GM12891 (cell line): ENCODE measurements around the gene NTN4.
A peak's percentile ranks its signal among the peaks of the same experiment; 100 is the strongest.

Experiments
- DNase-seq: peaks from one replicate; pipeline ENCODE4 v3.0.0; 2011; ENCODE audit warnings: low spot score; ENCODE audit not compliant: insufficient read length
- FAIRE-seq: peaks from 2 replicates; lab custom pipeline; 2011; peaks lifted over from hg19 to GRCh38; lab: Jason Lieb, UNC
- PAX5 ChIP-seq: IDR thresholded peaks from 2 replicates; pipeline ENCODE4 v1.6.1; 2011; ENCODE audit warnings: low read length, moderate library complexity, mild to moderate bottlenecking; ENCODE audit not compliant: insufficient read depth, severe bottlenecking
- POLR2A ChIP-seq: IDR thresholded peaks from 2 replicates; pipeline ENCODE4 v1.6.1; 2011; ENCODE audit warnings: low read depth, low read length, control low read depth
- POLR2AphosphoS5 ChIP-seq: IDR thresholded peaks from 2 replicates; pipeline ENCODE4 v1.6.1; 2011; ENCODE audit warnings: low read depth, low read length, control low read depth
- POU2F2 ChIP-seq: IDR thresholded peaks from 2 replicates; pipeline ENCODE4 v1.6.1; 2011; ENCODE audit warnings: low read depth, mild to moderate bottlenecking, control low read depth, low read length, moderate library complexity
- SPI1 ChIP-seq: IDR thresholded peaks from 2 replicates; pipeline ENCODE4 v1.6.1; 2011; ENCODE audit warnings: low read depth, low read length, control low read depth
- TAF1 ChIP-seq: IDR thresholded peaks from 2 replicates; pipeline ENCODE4 v1.6.1; 2011; ENCODE audit warnings: low read depth, low read length, control low read depth

NTN4 gene

DNA sequence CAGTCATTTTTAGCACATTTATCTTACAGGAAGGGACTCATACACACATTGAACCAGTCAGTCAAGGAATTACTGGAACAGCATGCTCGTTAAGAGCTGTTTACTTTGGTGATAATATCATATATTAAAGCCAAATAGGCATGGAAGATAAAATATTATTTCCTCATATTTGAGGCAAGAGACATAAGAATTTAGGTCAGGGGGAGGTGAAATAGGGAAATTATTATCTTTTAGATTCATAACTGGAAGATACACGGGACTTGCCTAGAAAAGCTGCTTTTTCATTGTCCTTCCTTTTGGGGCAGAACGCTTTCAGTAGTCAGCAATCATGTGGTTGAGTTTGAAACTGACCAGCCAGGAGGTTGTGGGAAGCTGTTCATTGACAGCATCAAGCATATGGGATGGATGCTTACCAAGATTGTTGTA is 72.5 kb downstream of the NTN4 start:
- no peak for TF ChIP-seq POU2F2
- TF ChIP-seq POLR2AphosphoS5 = no peak
- no peak for TF ChIP-seq TAF1
- no peak for TF ChIP-seq POLR2A
- TF ChIP-seq PAX5 = no peak
- TF ChIP-seq SPI1 = no peak
- FAIRE-seq (no peak), DNase-seq (no peak)

DNA sequence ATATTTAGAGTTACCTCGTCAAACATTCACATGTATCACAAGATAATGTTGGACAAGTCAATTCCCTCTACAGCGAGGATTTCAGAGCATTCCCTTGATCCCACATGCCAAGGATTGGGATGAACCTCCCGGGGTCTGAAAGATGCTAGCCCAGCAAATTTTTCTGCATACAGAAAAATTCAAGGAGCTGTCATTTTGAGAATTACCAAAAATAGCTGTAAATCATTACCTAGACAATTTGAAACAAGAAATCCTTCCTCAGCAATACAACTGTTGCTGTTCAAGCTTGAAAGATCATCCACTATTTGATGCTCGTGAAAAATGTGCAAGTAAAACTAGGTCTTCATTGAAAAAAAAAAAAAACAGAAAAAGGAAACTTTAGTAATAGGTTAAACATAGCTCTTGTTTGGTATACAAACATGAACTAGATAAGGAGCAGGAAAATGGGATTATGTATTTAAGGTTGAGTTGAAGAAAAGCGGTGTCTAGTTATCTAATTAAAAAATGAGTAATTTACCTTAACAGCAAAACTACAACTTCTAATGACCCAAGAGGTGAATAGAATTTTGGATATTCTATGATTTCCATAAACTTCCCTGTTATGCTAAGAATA is 73.1 kb downstream of the NTN4 start:
- FAIRE-seq = no peak

DNA sequence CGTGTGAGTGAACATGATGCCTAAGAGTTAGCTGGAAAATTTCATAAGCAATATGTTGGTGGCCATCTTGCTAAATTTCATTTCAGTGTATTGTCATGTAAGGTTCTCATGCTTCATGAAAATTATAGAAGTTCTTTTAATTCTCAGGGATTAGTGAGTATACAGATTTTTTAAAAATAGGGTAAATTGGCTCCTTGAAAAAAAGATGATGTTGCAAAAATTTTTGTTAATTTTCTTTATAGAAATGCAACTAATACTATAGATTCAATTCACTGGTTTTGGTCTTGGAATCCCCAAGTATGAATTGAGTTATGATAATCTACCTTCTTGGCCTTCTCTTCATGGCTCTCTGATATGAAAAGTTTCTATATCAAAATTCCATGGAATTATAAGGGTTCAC is 75.4 kb downstream of the NTN4 start:
- FAIRE-seq (no peak), DNase-seq (no peak)
- TF ChIP-seq TAF1 (no peak), POLR2AphosphoS5 (no peak), POLR2A (no peak)

More for the DNA sequence above, 73.1 kb downstream of the NTN4 start:
- no peak for DNase-seq
- no peak for TF ChIP-seq PAX5
- TF ChIP-seq POLR2AphosphoS5 = no peak
- TF ChIP-seq POLR2A = no peak
- TF ChIP-seq POU2F2 = no peak
- TF ChIP-seq TAF1 = no peak
- TF ChIP-seq SPI1 = no peak

DNA sequence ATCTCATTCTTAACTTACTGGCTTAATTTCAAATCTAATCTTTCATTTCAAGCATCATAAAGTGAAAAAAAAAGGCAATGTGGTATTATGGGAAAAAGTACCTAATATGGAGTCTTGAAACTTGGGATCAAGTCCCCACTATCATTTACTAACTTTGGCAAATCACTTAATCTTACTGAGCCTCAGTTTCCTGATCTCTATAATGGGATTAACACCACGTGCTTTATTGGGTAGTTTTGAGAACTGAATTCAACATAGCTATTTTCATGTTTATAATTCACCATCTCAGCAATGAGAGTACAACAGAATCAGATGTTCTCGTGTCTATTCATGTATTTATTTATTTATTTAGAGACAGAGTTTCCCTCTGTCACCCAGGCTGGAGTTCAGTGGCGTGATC is 78.3 kb downstream of the NTN4 start:
- no peak for FAIRE-seq
- no peak for DNase-seq
- TF ChIP-seq POLR2AphosphoS5 = no peak
- TF ChIP-seq POLR2A = no peak
- TF ChIP-seq SPI1 = no peak
- no peak for TF ChIP-seq POU2F2

DNA sequence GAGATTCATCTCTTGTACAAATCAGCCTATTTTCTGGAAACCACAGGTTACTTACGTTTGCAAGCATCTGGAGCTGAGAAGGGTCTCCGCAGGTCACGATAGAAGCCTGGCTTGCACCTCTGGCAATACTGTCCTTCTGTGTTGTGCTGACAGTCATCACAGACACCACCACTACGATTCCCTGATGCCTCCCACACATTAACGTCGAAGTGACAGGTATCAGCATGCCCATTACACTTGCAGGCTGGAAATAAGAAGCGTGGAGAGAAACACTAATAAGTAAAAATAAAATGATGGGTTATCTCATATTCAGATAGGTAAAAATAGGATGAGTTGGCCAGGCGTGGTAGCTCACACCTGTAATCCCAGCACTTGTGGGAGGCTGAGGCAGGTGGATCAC is 80.2 kb downstream of the NTN4 start:
- DNase-seq (no peak), FAIRE-seq (no peak)
- no peak for TF ChIP-seq SPI1
- no peak for TF ChIP-seq PAX5
- no peak for TF ChIP-seq POLR2AphosphoS5
- no peak for TF ChIP-seq POLR2A
- TF ChIP-seq TAF1 = no peak
- TF ChIP-seq POU2F2 = no peak

DNA sequence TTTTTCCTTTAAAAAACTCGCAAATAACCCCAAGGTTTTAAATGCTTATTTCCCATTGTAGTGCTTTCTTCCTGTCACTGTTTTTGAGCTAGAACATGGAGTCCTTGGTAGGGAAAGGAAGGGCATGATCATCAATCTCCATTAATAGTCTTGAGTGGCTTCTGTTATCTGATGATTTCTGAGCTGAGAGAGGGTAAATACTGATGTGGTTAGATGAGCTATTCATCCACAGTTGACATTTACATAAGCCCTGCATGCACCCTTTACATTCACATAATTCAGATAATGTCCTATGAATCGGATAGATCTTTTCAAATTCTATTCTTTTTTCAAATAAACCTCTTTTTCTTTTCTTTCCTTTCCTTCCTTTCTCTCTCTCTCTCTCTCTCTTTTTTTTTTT is 81.4 kb downstream of the NTN4 start:
- DNase-seq (no peak), FAIRE-seq (no peak)
- TF ChIP-seq TAF1 (no peak), POU2F2 (no peak), POLR2A (no peak), POLR2AphosphoS5 (no peak), PAX5 (no peak), SPI1 (no peak)

DNA sequence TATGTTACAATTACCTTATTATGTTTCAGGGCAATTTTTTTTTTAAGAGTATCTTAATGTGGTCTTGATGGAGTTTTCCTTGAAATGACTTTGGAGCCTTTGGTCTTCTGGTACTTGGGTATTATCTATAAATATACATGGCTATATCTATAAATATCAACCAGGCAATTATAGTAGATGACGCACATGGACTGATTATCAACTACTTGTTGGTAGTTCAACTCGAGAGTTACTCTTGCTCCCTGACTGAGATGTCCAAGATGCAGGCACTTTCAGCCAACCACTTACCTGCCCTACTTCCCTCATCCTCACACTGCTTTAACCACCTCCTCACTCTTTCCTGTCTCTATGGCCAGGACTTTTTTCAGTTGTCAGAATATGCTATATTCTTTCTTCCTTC is 85.4 kb downstream of the NTN4 start:
- FAIRE-seq (no peak), DNase-seq (no peak)
- TF ChIP-seq TAF1 (no peak), POLR2A (no peak), POLR2AphosphoS5 (no peak), POU2F2 (no peak), PAX5 (no peak), SPI1 (no peak)

DNA sequence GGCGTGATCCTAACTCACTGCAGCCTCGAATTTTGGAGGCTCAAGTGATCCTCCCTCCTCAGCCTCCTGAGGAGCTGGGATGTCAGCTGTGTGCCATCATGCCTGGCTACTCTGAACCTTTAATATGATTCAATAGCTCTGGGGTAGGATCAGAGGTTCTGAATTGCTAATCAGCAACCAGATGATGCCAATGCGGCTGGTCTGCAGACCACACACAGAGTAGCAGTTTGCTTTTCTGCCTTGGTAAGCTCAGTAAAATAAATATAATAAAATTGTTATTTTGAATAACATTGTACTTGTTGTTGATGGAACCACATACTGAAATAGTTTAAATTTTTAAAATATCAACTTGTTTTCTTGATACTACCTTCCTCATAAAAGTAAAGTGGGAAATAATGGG is 86.6 kb downstream of the NTN4 start:
- no peak for TF ChIP-seq POU2F2
- TF ChIP-seq POLR2A = no peak
- TF ChIP-seq TAF1 = no peak
- TF ChIP-seq PAX5 = no peak
- no peak for FAIRE-seq

DNA sequence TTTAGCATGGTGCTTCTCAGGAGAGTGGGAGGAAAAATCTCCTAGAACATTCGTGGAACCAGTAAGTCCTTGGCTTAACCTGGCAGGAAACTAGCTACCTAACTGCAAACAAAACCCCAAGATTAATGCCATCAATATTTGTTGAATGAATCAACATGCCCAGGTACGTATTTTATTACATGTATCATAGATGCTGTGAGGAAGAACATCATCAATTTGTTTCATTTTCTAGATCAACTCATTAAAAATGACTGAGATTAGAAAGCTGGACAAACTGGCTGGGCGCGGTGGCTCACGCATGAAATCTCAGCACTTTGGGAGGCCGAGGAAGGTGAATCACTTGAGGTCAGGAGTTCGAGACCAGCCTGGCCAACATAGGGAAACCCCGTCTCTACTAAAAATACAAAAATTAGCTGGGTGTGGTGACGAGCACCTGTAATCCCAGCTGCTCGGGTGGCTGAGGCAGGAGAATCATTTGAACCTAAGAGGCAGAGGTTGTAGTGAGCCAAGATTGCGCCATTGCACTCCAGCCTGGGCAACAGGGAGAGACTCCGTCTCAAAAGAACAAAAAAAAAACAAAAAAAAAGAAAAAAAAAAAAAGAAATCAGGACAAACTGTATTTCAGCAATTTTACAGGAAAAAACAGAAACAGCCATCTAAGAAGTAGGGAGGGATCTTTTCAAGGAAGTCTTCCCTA is 88.7 kb downstream of the NTN4 start:
- FAIRE-seq = no peak
- no peak for DNase-seq
- TF ChIP-seq POLR2A (no peak), POU2F2 (no peak), SPI1 (no peak)

More for the DNA sequence above, 86.6 kb downstream of the NTN4 start:
- DNase-seq = no peak

DNA sequence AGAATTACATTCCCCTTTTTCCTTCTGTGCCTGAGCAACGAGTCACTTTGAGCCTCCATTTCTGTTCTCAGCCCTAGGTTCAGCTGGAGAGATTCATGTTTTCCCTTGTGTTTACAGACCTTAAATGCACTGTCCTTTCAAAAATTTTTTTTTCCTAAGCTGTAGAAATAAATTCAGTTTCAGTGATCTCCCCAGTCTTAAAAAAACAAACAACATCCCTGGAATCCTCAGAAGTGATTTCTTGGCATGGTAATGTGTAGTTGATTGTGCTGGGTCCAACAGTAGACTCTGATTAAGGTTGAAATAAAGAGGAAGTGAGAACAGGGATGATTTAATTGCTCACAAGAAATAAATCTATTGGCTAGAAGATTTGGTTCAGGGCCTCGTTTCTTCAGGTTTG is 89.3 kb downstream of the NTN4 start:
- peak; percentile 86 for TF ChIP-seq SPI1
- TF ChIP-seq TAF1 = no peak
- FAIRE-seq (no peak), DNase-seq (no peak)

DNA sequence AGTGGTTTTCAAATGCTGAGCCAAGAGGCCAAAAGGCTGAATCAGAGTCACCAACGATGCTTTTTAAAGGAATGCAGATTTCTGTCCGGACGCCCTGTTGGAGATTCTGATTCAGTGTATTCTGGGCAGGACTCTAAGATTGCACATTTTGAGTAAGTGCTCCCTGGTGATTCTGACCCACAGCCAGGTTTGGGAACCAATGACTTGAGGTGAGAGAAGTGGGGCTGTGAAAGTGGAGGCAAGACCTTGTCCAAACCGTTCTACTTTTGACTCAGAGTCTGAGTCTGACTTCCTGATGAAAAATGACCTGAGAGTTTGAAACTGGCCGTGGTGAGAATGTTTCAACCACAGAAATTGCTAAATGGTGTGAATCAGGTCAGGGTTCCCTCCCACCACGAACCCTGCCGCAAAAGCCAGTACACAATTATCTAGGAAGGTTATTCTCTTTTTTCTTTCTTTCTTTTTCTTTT is 90.2 kb downstream of the NTN4 start:
- FAIRE-seq = peak; percentile 88
- peak; percentile 39 for TF ChIP-seq PAX5
- TF ChIP-seq POLR2AphosphoS5 = no peak
- TF ChIP-seq SPI1 = peak; percentile 57; the same call in 1 of the 2 replicates
- no peak for TF ChIP-seq TAF1
- peak; percentile 23 for DNase-seq

DNA sequence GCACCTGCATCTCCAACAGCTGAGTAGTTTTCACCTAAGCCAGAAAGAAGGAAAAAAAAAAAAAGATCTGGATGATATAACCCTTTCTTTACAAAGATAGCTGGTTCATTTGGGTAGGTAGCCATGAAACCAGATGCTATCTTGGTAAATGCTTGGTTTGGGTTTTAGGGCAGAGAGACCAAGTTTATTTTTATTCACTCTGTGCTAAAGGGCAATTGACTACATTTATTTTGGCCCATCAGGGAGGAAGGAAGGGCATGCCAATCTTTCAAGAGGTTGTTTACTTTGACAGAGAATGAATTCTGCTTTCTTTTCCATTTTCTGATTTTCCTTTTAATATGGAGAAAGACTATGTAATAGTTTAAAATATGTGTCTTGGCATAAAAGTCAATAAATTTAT is 91.0 kb downstream of the NTN4 start:
- FAIRE-seq (no peak), DNase-seq (no peak)
- no peak for TF ChIP-seq POLR2A
- no peak for TF ChIP-seq TAF1
- TF ChIP-seq POU2F2 = no peak
- TF ChIP-seq PAX5 = no peak
- no peak for TF ChIP-seq SPI1
- no peak for TF ChIP-seq POLR2AphosphoS5
